Neuronal stem cell (in vitro differentiated cells): ENCODE measurements around the gene DOCK4.

Experiments used
- DNase-seq: peaks from one replicate; pipeline ENCODE4 v3.0.0-alpha.2; 2013; ENCODE audit warnings: low spot score
- H2AFZ ChIP-seq: one replicate; pipeline ENCODE4 v1.6.1; 2013; ENCODE audit warnings: mild to moderate bottlenecking, low read length, inconsistent platforms
- H2AK5ac ChIP-seq: 2 replicates; pipeline ENCODE4 v1.6.1; 2013; ENCODE audit warnings: low read depth, mild to moderate bottlenecking, inconsistent platforms, low read length, moderate library complexity, mixed read lengths
- H2BK120ac ChIP-seq: 2 replicates; pipeline ENCODE4 v1.6.1; 2013; ENCODE audit warnings: low read depth, mild to moderate bottlenecking, inconsistent platforms, low read length, moderate library complexity, mixed read lengths
- H2BK12ac ChIP-seq: one replicate; pipeline ENCODE4 v1.6.1; 2013; ENCODE audit warnings: low read length, inconsistent platforms
- H2BK15ac ChIP-seq: 2 replicates; pipeline ENCODE4 v1.6.1; 2013; ENCODE audit warnings: mild to moderate bottlenecking, low read length, inconsistent platforms, mixed read lengths
- H2BK5ac ChIP-seq: one replicate; pipeline ENCODE4 v1.6.1; 2013; ENCODE audit warnings: inconsistent platforms, mild to moderate bottlenecking, low read length, moderate library complexity
- H3K14ac ChIP-seq: one replicate; pipeline ENCODE4 v1.6.1; 2013; ENCODE audit warnings: low read length, inconsistent platforms
- H3K18ac ChIP-seq: 2 replicates; pipeline ENCODE4 v1.6.1; 2013; ENCODE audit warnings: low read length, inconsistent platforms
- H3K23ac ChIP-seq: 2 replicates; pipeline ENCODE4 v1.6.1; 2013; ENCODE audit warnings: low read depth, mild to moderate bottlenecking, mixed read lengths, low read length, inconsistent platforms; ENCODE audit not compliant: poor library complexity
- H3K27ac ChIP-seq: replicated peaks from 3 replicates; pipeline ENCODE4 v1.5.1; 2013; ENCODE audit warnings: low read length, inconsistent platforms
- H3K27me3 ChIP-seq, 3 experiments: 2 replicates each; pipeline ENCODE4 v1.6.1; 2013; ENCODE audit warnings: low read length in 3 of 3, mild to moderate bottlenecking in 2 of 3, inconsistent platforms in 1 of 3, low read depth in 1 of 3, mixed read lengths in 1 of 3, moderate library complexity in 1 of 3; ENCODE audit not compliant: control insufficient read depth in 3 of 3, insufficient read depth in 3 of 3
- H3K36me3 ChIP-seq, 2 donors: replicated peaks in 1 of 2; 2 replicates each; pipeline ENCODE4 v1.6.1; 2013; ENCODE audit warnings: low read length in 2 of 2; ENCODE audit not compliant: control insufficient read depth in 2 of 2, insufficient read depth in 2 of 2
- H3K4ac ChIP-seq: 2 replicates; pipeline ENCODE4 v1.6.1; 2013; ENCODE audit warnings: inconsistent platforms, mild to moderate bottlenecking, low read length, moderate library complexity
- H3K4me1 ChIP-seq, 2 donors: 1 replicate in 1 of 2; 2 replicates in 1 of 2; pipeline ENCODE4 v1.6.1; 2013; ENCODE audit warnings: low read length in 2 of 2, low read depth in 1 of 2; ENCODE audit not compliant: control insufficient read depth in 2 of 2, insufficient read depth in 1 of 2
- H3K4me2 ChIP-seq: one replicate; pipeline ENCODE4 v1.6.1; 2013; ENCODE audit warnings: mild to moderate bottlenecking, low read length, inconsistent platforms; ENCODE audit not compliant: insufficient read depth, poor library complexity, severe bottlenecking
- H3K4me3 ChIP-seq, 2 donors: 2 replicates each; pipeline ENCODE4 v1.5.1; 2013; ENCODE audit warnings: low read length in 2 of 2, mild to moderate bottlenecking in 2 of 2, inconsistent platforms in 1 of 2, moderate library complexity in 1 of 2
- H3K79me1 ChIP-seq: one replicate; pipeline ENCODE4 v1.6.1; 2013; ENCODE audit warnings: low read depth, mild to moderate bottlenecking, inconsistent platforms, low read length, moderate library complexity
- H3K9ac ChIP-seq: one replicate; pipeline ENCODE4 v1.6.1; 2013; ENCODE audit warnings: mild to moderate bottlenecking, low read depth, low read length, inconsistent platforms; ENCODE audit not compliant: poor library complexity
- H3K9me3 ChIP-seq, 2 donors: replicated peaks in 1 of 2; 2 replicates each; pipeline versions ENCODE3 to v1.6.1; 2013; ENCODE audit warnings: low read length in 2 of 2, mild to moderate bottlenecking in 2 of 2, inconsistent platforms in 1 of 2, low read depth in 1 of 2, mixed read lengths in 1 of 2, moderate library complexity in 1 of 2; ENCODE audit not compliant: control insufficient read depth in 2 of 2, insufficient read depth in 1 of 2
- H4K8ac ChIP-seq: one replicate; pipeline ENCODE4 v1.6.1; 2013; ENCODE audit warnings: low read depth, mild to moderate bottlenecking, inconsistent platforms, low read length, moderate library complexity
- H4K91ac ChIP-seq: one replicate; pipeline ENCODE4 v1.6.1; 2013; ENCODE audit warnings: low read length, low read depth, mild to moderate bottlenecking, inconsistent platforms; ENCODE audit not compliant: poor library complexity
- WGBS, 2 donors: extraction: QIAGEN DNeasy Blood & Tissue Kit; methylation state at CpG; one replicate each; pipeline ENCODE4 v1.1.7; 2013; ENCODE audit warnings: missing lambda C conversion rate in 2 of 2, mixed read lengths in 1 of 2; ENCODE audit not compliant: insufficient read length in 2 of 2, insufficient replicate concordance in 1 of 2; ENCODE audit errors: extremely low coverage in 2 of 2; 5-methylcytosine and 5-hydroxymethylcytosine counted together

Gene DOCK4

GRCh38 chr7:112083776-112084355 lies 122.3 kb downstream of the DOCK4 start:
- no peak overlapping the region for H2AK5ac ChIP-seq
- no peak overlapping the region for H2BK120ac ChIP-seq
- H3K4ac ChIP-seq = no peak overlapping the region
- no peak overlapping the region for H3K14ac ChIP-seq
- no peaks in the 10 kb centered on the region for H3K27me3 ChIP-seq
- no peaks in the 10 kb centered on the region for H3K36me3 ChIP-seq
- H3K18ac ChIP-seq = no peak overlapping the region
- H3K79me1 ChIP-seq = no peaks in the 10 kb centered on the region
- H2BK5ac ChIP-seq = no peak overlapping the region
- no peak overlapping the region for H4K91ac ChIP-seq
- no peak overlapping the region for H2BK15ac ChIP-seq
- no peaks in the 10 kb centered on the region for H3K9me3 ChIP-seq
- no peak for DNase-seq
- no peak overlapping the region for H2BK12ac ChIP-seq
- no peak overlapping the region for H3K9ac ChIP-seq
- no CpG with 5 or more reads among the region's 7 CpGs for WGBS, 2 donors
- no peak overlapping the region for H3K4me3 ChIP-seq
- H3K27ac ChIP-seq = no peak overlapping the region
- no peak overlapping the region for H4K8ac ChIP-seq
- no peak overlapping the region for H3K23ac ChIP-seq
- H2AFZ ChIP-seq = no peak overlapping the region
- no peak overlapping the region for H3K4me2 ChIP-seq
- no peaks in the 10 kb centered on the region for H3K4me1 ChIP-seq

GRCh38 chr7:112082306-112082705 lies 123.9 kb downstream of the DOCK4 start:
- H2BK15ac ChIP-seq = no peak overlapping the region
- no peak overlapping the region for H3K18ac ChIP-seq
- no peaks in the 10 kb centered on the region for H3K36me3 ChIP-seq
- DNase-seq = no peak
- H3K4me1 ChIP-seq = no peaks in the 10 kb centered on the region
- H2AK5ac ChIP-seq = no peak overlapping the region
- no CpG with 5 or more reads among the region's 7 CpGs for WGBS, 2 donors
- no peak overlapping the region for H3K4me3 ChIP-seq
- H4K8ac ChIP-seq = no peak overlapping the region
- no peaks in the 10 kb centered on the region for H3K79me1 ChIP-seq
- H3K9me3 ChIP-seq = no peaks in the 10 kb centered on the region
- H3K27ac ChIP-seq = no peak overlapping the region
- no peak overlapping the region for H3K14ac ChIP-seq
- H3K4ac ChIP-seq = no peak overlapping the region
- H4K91ac ChIP-seq = no peak overlapping the region
- H3K4me2 ChIP-seq = no peak overlapping the region
- H2BK5ac ChIP-seq = no peak overlapping the region
- H3K23ac ChIP-seq = no peak overlapping the region
- H2BK12ac ChIP-seq = no peak overlapping the region
- H3K9ac ChIP-seq = no peak overlapping the region
- H2BK120ac ChIP-seq = no peak overlapping the region
- H2AFZ ChIP-seq = no peak overlapping the region
- no peaks in the 10 kb centered on the region for H3K27me3 ChIP-seq

- H3K14ac ChIP-seq = no peak overlapping the region
- H4K91ac ChIP-seq = no peak overlapping the region
- no peak overlapping the region for H2BK15ac ChIP-seq
- no peaks in the 10 kb centered on the region for H3K4me1 ChIP-seq
- WGBS, 2 donors = no CpG with 5 or more reads among the region's 4 CpGs
- no peak overlapping the region for H2AFZ ChIP-seq
- H3K9me3 ChIP-seq = no peaks in the 10 kb centered on the region
- no peak overlapping the region for H3K27ac ChIP-seq
- H2BK120ac ChIP-seq = no peak overlapping the region
- no peak overlapping the region for H3K4me2 ChIP-seq
- no peak overlapping the region for H3K18ac ChIP-seq
- no peaks in the 10 kb centered on the region for H3K27me3 ChIP-seq
- no peak overlapping the region for H4K8ac ChIP-seq
- H3K23ac ChIP-seq = no peak overlapping the region
- H3K4me3 ChIP-seq = no peak overlapping the region
- H2AK5ac ChIP-seq = no peak overlapping the region
- no peaks in the 10 kb centered on the region for H3K36me3 ChIP-seq
- no peak overlapping the region for H2BK5ac ChIP-seq
- no peak overlapping the region for H3K4ac ChIP-seq
- no peak overlapping the region for H3K9ac ChIP-seq
- no peak overlapping the region for H2BK12ac ChIP-seq
- no peak for DNase-seq
- H3K79me1 ChIP-seq = no peaks in the 10 kb centered on the region
These were observed 124.4 kb downstream of the DOCK4 start for GRCh38 chr7:112081778-112082177.

GRCh38 chr7:112080978-112081377 lies 125.2 kb downstream of the DOCK4 start:
- Histone ChIP-seq H3K27me3 (no peaks in the 10 kb centered on the region), H3K9ac (no peak overlapping the region), H4K8ac (no peak overlapping the region), H3K79me1 (no peaks in the 10 kb centered on the region), H3K4me2 (no peak overlapping the region), H3K14ac (no peak overlapping the region), H3K27ac (no peak overlapping the region), H3K18ac (no peak overlapping the region), H2BK5ac (no peak overlapping the region), H3K9me3 (no peaks in the 10 kb centered on the region), H3K4ac (no peak overlapping the region), H2BK15ac (no peak overlapping the region), H3K23ac (no peak overlapping the region), H2BK12ac (no peak overlapping the region), H3K36me3 (no peaks in the 10 kb centered on the region), H2BK120ac (no peak overlapping the region), H3K4me1 (no peaks in the 10 kb centered on the region), H2AFZ (no peak overlapping the region), H4K91ac (no peak overlapping the region), H2AK5ac (no peak overlapping the region), H3K4me3 (no peak overlapping the region)
- DNase-seq = no peak
- WGBS, 2 donors = no CpG with 5 or more reads among the region's 8 CpGs
